GM18511 (cell line): ENCODE results near the gene NARF.

Experiments
- ATAC-seq: cut with Tn5 transposase; IDR thresholded peaks from one replicate; pipeline ENCODE4 v1.9.1; 2021; ENCODE audit warnings: mild to moderate bottlenecking, moderate library complexity; ENCODE audit not compliant: unreplicated experiment

The NARF gene

DNA sequence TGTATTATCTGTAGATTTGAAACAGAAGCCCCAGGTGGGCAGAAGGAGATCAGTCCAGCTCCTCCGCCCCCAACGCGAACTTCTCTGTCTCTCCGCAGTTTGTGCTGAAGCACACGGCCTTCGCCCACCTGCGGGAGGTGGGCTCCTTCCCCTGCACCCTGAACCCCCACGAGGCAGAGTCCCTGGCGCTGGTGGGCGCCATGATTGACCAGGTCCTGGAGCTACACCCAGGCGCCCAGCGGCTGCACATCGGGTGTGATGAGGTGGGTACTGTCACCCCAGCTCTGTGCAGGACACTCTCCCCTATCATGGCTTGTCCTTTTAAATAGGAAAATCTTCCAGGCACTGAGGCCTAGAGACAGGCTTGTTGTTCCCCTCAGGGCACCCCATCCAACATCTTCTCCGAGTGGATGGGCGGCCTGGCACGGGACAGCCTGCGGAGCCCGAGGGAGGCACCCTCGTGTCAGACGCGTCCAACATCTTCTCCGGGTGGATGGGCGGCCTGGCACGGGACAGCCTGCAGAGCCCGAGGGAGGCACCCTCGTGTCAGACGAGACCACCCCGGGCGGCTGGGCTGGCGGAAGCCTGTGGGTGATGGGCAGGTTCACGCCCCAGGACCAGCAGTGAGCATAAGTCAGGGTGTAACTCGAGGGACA is 24.9 kb upstream of the NARF start:
- no peak for ATAC-seq

DNA sequence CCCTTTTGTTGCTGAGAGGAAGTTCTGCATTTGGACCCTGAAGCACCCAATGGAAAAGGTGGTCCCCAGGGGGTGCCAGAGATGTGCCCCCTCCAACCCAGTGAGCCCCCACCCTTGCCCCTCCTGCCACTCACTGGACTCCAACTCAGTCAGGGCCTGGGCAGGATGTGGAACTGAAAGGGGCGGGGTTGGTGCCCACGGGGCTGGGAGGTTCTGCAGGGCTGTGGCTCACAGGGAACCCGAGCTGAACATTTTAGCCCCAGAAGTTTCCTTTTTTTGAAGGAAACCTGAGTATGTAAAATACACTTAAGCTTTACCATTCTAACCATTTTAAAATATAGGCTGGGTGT is 24.4 kb upstream of the NARF start:
- ATAC-seq: no peak

DNA sequence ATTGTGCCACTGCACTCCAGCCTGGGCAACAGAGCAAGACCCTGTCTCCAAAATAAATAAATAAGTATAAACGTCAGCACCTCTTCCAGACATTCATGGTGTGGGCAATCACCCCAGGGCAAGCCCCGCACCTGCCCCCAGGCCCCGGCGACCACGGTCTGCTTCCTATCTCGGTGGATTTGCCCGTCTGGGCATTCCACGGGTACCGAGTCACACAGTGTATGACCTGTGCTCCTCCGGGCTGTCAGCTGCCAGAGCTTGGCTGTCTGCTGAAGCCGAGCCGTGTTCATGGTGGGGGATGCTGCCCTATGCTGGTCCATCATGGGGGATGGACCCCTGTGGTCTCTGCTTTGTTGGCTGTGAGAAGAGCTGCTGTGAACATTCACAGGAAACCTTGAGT is 23.4 kb upstream of the NARF start:
- no peak for ATAC-seq

DNA sequence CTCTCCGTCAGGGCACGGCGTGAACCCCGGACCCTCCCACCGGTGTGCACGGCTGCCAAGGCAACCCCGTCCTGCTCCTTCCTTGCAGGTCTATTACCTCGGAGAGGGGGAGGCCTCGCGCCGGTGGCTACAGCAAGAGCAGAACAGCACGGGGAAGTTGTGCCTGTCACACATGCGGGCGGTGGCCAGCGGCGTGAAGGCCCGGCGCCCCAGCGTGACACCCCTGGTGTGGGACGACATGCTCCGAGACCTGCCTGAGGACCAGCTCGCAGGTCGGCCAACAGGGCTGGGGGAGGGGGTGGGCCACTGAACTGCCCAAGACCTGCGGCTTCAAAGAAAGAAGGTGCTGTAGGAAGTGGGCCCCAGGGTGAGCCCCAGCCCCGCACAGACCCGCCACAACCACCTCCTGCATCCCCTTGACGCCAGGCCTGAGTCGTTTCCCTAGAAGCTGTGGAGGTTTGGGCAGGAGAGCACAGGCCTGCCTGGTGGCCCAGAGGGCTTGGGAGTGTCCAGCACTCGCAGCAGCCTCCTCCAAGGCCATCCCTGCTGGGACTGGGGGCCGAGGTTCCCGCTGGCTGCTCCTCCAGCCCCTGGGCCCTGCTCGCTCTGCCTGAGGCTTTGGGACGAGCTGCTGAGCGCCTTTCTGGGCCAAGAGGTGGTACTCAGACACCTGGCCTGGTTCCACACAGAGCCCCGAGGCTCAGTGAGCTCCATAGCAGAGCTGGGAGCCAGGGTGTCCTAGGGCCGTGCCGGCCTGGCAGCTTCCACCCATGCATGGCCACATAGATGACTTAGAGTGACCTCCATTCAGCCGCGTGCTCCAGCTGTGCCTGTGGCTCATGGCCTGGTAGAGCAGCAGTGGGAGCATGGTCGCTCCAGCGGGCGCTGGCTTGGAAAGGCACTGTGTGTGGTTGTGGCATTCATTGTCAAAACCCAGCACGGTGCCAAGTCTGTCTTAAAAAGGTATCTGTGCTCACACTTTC is 22.6 kb upstream of the NARF start:
- ATAC-seq: no peak

DNA sequence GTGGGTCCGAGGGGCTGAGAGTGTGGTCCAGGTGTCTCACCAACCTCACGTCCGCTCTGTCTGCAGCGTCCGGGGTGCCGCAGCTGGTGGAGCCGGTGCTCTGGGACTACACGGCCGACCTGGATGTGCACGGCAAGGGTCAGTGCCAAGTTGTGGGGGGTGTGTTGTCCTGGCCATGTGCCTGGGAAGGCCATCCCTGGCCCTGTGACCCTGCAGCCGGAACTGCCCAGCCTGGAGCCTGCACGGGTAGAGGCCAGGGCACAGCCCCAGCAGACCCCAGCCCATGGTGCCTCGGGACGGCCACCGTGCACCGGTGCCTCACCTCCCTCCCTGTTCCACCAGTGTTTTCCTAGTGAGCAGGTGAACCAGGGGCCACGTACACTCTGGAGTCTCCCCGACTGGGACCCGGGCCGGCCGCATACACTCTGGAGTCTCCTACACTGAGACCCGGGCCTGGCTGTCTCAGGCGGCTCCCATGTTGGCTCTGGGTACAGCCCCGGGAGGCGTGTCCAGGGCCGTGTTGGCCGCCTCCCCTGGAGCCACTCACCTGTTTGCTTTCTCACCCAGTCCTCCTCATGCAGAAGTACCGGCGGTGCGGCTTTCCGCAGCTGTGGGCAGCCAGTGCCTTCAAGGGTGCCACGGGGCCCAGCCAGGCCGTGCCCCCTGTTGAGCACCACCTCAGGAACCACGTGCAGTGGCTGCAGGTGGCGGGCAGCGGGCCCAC is 21.8 kb upstream of the NARF start:
- ATAC-seq: no peak

DNA sequence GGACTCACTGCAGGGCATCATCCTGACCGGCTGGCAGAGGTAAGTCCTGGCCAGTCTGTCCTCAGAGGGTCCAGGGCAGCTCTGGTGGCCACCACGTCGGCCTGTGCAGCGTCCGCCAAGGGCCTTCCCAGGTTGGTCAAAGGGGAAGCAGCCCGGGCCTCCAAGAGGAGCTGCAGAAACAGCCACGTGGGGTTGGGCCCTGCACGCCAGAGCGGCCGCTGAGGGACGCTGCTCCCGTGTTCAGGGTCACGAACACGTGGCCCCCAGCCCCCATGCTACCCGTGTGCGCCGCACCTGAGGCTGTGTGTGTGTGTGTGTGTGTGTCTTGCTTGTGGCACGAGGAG is 21.2 kb upstream of the NARF start:
- ATAC-seq: no peak

DNA sequence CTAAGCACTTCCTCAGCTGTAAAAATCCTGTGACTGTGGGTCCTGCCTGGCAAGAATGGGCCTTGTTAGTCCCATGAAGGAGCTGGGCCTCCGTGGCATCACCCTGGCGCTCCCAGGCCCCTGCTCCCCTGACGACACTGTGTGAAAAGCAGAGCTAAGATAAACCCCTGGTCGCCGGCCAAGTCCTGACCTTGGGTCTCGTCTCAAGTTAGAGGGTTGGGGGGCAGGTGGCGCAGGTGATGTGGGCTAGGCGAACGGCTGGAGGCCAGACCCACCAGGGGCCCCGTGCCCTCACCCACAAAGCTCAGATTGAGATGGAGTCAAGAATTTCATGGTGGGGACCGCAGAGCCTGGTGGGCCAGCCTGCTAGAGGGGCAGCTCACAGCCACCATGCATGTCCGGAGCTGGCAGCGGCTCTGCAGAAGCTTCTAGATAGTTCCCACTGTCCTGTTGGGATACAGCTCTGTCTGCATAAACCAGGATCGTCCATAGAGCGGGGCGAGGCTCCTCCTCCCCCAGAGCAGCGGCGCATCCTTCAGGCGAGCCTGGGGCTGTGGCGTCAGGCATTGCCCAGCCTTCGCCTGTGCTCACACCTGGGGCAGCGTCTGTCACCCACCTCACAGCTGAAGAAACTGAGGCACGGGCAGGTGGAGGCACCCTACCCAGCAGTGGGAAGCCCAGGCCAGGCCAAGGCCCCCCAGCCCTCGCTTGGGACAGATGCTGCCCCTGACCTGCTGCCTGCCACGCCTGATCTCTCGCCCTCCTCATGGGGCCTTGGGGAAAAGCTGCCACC is 19.9 kb upstream of the NARF start:
- no peak for ATAC-seq

DNA sequence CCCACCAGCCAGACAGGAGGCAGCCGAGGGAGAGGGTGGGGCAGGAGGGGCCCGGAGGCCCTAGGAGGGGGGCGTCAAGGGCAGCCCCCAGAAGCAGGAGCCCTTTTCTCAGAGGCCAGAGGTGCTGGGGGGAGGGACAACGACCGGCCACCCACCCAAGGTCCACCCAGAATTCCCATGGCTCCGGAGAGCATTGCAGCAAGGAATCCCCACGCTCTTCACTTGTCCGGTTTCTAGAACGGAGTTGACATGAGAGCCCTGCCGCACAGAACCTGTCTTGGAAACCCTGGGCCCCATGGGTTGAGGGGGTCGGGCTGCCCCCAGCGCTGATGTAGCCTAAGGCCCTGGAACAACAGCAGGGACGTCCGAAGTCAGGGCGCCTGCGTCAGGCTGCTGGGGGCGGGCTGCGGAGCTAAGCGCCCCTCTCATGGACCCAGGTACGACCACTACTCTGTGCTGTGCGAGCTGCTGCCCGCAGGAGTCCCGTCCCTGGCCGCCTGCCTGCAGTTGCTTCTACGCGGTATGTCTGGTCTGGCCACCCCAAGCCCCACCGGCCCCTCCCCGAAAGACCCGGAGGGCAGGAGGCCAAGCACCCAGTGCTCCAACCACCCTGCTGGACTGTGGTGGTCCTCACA is 19.2 kb upstream of the NARF start:
- ATAC-seq: no peak

DNA sequence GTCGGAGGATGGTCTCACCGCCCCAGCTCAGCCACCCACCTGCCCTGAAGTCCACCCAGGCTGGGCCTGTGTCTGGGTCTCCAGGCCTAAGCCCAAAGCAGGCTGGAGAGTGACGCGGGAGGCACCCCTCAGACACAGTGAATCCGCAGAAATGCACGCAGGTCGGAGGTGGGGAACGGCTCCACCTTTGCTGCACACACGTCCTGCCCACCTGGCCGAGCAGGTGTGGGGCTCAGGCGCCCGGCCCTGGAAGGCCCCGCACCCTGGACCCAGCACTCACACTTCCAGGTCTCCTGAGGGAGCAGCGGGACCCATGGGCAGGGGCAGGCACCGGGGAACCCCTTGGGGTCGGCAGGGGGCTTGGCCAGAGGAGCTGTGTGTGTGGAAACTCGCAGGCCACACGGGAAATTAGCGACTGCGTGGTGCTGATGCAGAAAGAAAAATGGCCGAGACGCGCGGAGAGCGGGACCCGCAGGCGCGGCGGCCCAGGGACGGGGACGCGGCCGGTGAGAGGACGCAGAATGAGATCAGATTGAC is 18.6 kb upstream of the NARF start:
- ATAC-seq: no peak

DNA sequence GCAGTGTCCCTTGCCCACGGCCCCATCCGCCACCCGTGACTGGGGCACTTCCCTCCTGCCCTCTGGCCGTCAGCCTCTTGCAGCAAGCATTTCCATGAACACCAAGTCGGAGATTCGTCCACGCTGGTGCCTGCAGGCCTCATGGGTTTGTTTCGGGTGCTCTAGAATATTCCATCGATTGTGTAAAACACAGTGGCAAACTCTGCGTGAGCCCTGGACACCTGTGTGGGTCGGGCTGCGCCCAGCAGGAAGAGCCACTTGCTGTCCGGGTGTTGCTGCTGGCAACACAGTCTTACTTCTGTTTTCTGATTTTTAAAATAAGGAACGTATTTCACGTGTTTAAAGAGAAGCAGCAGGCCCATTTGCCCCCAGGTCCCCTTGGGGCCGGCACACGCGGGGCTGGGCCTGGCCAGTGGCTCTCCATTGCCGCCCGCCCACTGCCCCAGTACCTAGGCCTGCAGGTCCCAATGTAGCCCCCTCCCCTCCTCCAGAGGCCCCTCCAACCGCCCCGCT is 18.0 kb upstream of the NARF start:
- ATAC-seq: no peak

DNA sequence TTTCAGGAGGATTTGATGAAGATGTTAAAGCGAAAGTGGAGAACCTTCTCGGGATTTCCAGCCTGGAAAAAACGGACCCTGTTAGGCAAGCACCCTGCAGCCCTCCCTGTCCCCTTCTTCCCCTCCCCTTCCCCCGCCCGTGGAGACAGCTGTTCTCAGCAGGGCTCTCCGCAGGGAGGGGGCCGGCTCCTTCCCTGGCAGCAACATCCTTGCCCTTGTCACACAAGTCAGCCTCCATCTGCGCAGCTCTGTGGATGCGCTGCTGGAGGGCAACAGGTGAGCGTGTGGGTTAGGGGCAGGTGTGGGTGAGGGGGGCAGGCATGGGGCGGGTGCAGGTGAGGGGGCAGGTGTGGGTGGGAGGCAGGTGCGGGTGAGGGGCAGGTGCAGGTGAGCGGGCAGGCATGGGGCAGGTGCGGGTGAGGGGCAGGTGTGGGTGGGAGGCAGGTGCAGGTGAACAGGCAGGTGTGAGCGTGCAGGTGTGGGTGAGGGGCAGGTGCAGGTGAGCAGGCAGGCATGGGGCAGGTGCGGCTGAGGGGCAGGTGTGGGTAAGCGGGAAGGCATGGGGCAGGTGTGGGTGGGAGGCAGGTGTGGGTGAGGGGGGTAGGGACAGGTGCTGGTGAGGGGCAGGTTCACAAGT is 17.4 kb upstream of the NARF start:
- ATAC-seq: no peak

DNA sequence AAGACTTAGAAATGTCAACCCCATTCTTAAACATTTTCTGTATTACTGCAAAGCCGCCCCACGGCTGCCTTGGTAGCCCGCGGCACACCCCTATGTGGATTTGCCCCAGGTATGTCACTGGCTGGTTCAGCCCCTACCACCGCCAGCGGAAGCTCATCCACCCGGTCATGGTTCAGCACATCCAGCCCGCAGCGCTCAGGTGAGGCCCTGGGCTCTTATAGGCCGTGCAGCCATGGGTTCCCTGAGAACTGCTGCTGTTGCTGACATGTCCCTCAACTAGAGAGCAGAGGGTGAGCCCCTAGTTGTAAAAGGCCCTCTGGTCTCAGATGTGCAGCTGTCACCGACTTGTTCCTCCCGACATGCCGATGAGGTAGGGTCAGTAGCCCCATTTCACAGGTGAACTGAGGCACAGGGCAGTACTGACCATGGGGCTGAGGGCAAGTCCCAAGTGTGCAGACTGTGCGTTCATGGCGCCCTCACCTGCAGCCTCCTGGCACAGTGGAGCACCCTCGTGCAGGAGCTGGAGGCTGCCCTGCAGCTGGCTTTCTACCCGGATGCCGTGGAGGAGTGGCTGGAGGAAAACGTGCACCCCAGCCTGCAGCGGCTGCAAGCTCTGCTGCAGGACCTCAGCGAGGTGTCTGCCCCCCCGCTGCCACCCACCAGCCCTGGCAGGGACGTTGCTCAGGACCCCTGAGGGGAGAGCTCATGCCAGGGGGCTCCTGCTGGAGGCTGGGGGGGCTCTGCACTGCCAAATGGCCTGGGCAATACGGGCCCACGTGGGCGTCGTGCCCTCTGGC is 16.7 kb upstream of the NARF start:
- no peak for ATAC-seq

DNA sequence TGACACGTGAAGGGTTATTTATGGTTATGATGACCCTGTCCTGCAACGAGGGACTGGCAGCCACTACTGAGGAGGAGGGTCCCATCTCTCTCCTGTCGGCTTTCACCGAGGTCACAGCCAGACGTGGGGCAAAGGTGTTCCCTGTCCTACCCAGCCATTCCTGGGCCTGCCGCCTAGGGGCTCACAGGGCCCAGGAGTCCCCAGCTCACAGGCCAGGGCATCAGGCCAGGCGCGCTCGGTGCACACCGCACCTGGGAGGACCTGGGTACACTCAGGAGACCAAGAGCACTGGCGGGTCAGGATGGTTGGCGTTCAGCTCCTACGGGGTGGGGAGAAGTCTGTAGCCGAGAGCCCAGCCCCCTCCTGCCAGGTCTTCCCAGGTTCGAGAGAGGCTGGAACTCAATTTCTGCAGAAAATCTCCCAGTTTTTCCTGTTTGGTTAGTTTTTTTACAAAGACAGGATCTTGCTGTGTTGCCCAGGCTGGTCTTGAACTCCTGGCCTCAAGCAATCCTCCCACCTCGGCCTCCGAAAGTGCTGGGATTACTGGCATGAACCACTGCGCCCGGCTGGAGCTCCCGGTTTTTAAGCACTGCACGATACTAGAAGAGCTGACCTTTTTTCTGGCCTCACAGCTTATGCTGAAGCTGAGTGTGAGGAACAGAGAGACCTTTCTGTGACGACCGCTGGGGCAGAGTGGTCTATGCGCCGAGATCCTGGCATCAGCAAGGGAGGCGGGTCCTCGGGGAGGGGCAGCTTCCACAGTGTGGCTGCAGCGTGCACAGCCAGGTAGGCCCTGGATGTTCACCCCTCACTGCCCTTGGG is 15.7 kb upstream of the NARF start:
- ATAC-seq: no peak

DNA sequence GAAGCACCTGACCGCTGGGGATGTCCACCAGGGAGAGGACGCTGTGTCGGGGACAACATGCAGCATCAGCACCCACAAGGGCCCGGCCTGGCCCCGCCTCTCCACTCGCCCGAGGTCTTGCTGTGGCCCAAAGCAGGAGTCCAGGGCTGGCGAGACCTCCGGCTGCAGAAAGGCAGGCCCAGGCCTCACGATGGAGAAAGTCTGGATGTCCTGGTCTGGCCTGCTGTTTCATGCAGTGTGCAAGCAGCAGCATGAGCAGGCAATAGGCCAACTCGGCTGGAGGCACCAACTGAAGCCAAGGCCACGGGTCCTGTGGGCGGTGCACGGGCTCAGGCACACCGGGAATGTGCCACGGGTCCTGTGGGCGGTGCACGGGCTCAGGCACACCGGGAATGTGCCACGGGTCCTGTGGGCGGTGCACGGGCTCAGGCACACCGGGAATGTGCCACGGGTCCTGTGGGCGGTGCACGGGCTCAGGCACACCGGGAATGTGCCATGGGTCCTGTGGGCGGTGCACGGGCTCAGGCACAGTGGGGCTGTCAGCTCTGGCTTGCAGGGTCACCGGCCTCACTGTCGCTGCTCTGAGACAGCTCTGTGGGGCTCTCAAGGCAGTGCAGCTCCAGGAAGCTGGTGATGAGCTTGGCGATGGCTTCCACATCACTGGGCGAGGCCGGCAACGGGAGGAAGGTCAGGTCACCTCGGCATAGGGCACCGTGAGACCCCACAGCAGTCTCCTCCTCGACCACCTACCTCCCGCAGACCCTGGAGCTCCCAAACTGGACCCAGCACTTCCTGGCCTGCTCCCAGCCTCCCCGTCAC is 14.9 kb upstream of the NARF start:
- ATAC-seq: no peak

DNA sequence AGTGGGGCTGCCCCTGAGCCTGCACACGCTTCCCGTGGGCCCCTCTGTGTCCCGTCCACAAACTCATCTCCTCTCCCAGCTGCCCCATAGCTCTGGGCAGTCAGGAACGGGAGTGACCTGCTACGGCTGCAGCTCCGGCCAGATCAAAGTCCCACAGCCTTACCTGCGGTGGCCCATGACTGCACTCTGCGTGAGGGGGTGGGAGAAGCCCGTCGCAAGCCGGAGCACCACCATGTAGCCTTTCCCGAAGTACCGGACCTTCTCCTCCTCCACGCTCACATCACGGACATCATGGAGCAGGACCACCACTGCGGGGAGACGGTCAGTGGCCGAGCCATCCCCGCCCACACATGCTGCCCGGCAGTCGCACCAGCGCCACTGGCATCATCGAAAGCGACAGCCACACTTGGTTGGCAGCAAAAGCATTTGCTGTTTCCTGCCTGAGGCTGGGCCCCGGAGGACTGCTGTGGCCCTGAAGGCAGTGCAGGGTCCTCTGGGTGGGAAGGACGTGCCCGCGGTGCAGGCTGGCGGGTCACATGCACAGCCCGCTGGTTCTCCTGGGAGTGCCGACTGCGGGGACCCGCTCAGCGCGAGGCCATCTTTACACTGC is 14.2 kb upstream of the NARF start:
- no peak for ATAC-seq

DNA sequence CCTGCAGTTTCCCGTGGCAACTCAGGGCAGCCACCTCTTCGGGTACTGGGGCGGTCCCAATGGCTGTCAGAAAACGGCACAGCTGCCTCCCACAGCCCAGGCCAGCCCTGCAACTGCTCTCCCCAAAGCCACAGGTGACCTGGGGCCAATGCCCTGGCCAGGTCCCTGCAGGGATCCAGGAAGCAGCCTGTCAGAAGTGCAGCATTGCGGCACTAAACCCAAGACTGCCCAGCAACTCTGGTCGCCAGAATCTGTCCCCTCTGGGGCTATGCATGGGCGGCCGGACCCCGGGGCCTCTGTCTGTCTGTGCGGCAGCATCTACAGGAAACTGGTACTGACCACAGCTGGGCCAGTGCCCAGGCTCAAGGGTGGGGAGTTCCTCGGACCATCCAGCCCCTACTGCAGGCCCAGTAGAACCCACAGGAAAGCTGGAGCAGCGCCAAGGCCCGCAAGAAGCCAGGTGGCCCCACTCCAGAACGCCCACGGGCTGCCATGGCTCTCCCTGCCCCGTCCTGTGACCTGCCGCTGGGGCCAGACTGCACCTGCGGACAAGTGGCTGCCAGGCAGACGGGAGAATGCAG is 13.5 kb upstream of the NARF start:
- ATAC-seq: no peak
